ENCODE measurements around the gene TMEM101. TPM values are rescaled to one million over a fixed set of nuclear protein-coding genes. Genes with fewer than 3 reads are reported as not detected.

TMEM101 gene
- 20.1 to 26.4 TPM (median 25.7 TPM) in 3 replicates for polyA plus RNA-seq
- polyA plus RNA-seq (2011; ENCODE audit: low read depth) = 6.2 TPM
- 11.0 and 19.7 TPM in 2 replicates for polyA plus RNA-seq (2011; cell fraction: cytosol; rRNA removed)
- polyA plus RNA-seq (2011; cell fraction: nucleus; rRNA removed) = 27.9 and 30.5 TPM in 2 replicates
- 23.1 and 23.7 TPM in 2 replicates for polyA plus RNA-seq (2012; ENCODE audit: low replicate concordance)
- polyA minus RNA-seq = 20.8 to 27.7 TPM (median 23.6 TPM) in 3 replicates
- polyA minus RNA-seq (2011; cell fraction: cytosol; rRNA and poly(A)+ RNA removed) = 20.5 TPM
- polyA minus RNA-seq (2011; cell fraction: nucleus; rRNA and poly(A)+ RNA removed) = 16.8 and 19.4 TPM in 2 replicates

GRCh38 chr17:44014437-44015172 lies at the start of gene TMEM101:
TMEM101 (minus strand) TSS chr17:44014963; CDS start chr17:44014952, 11 bp downstream.
- H3K4me2 ChIP-seq (ENCODE audit: control insufficient read depth, extremely low read depth, insufficient read depth, low read depth, low read length) = peak within 1 kb of the TSS; percentile 88
- peak within 1 kb of the TSS; percentile 81 to 100 (median 83) for H3K4me3 ChIP-seq (ENCODE audit: control insufficient read depth in 2 of 3, extremely low read depth in 1 of 3, insufficient read depth in 2 of 3, low read depth in 1 of 3, low read length in 3 of 3)
- H3K27me3 ChIP-seq (ENCODE audit: control insufficient read depth, extremely low read depth, insufficient read depth, low read length) = no peaks in the 10 kb centered on the region
- TF ChIP-seq, protein P1, sequence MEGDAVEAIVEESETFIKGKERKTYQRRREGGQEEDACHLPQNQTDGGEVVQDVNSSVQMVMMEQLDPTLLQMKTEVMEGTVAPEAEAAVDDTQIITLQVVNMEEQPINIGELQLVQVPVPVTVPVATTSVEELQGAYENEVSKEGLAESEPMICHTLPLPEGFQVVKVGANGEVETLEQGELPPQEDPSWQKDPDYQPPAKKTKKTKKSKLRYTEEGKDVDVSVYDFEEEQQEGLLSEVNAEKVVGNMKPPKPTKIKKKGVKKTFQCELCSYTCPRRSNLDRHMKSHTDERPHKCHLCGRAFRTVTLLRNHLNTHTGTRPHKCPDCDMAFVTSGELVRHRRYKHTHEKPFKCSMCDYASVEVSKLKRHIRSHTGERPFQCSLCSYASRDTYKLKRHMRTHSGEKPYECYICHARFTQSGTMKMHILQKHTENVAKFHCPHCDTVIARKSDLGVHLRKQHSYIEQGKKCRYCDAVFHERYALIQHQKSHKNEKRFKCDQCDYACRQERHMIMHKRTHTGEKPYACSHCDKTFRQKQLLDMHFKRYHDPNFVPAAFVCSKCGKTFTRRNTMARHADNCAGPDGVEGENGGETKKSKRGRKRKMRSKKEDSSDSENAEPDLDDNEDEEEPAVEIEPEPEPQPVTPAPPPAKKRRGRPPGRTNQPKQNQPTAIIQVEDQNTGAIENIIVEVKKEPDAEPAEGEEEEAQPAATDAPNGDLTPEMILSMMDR (optimal IDR thresholded peaks at IDR 0.05 in 1 of 3, IDR thresholded peaks at IDR 0.05 in 1 of 3, conservative IDR thresholded peaks at IDR 0.05 in 1 of 3; ENCODE audit: extremely low read depth in 1 of 3, insufficient read depth in 2 of 3, low read length in 3 of 3) = no peak
- no peak for TF ChIP-seq EZH2 (IDR thresholded peaks at IDR 0.05; ENCODE audit: low read length)
- FAIRE-seq = peak; percentile 32
- H3K9ac ChIP-seq (ENCODE audit: control insufficient read depth, extremely low read depth, insufficient read depth, low read length) = peak within 1 kb of the TSS; percentile 92
- peaks cover 11% of the 10 kb centered on the region for H3K79me2 ChIP-seq (ENCODE audit: control insufficient read depth, insufficient read depth, low read length)
- peak within 1 kb of the TSS; percentile 82 for H3K27ac ChIP-seq (ENCODE audit: control insufficient read depth, insufficient read depth, low read length)
- no peaks in the 10 kb centered on the region for H4K20me1 ChIP-seq (ENCODE audit: control insufficient read depth, extremely low read depth, insufficient read depth, low read length)
- H3K4me1 ChIP-seq (ENCODE audit: control insufficient read depth, extremely low read depth, insufficient read depth, low read length) = peaks cover 10% of the 10 kb centered on the region
- peaks cover 10 to 11% of the 10 kb centered on the region in 2 experiments for H3K36me3 ChIP-seq (ENCODE audit: control insufficient read depth in 2 of 2, extremely low read depth in 1 of 2, insufficient read depth in 2 of 2, low read length in 2 of 2)
- dilution Hi-C loops (cut with MboI; ENCODE audit: extremely low pct_ligation_motif_present, low sequenced_read_pairs) = no loop called here
- DNase-seq (ENCODE audit: low read depth, low spot score) = no peak
- no peaks in the 10 kb centered on the region for H3K9me3 ChIP-seq (ENCODE audit: control insufficient read depth, low read depth, low read length)
- peak within 1 kb of the TSS; percentile 99 for H2AFZ ChIP-seq (ENCODE audit: control insufficient read depth, low read length)
- no peaks in the 10 kb centered on the region for H3K9me1 ChIP-seq (ENCODE audit: control insufficient read depth, extremely low read depth, insufficient read depth, low read length)

GRCh38 chr17:44063704-44064639 lies 49.2 kb upstream of the TMEM101 start:
- Histone ChIP-seq H3K4me3 (ENCODE audit: control insufficient read depth in 2 of 3, extremely low read depth in 1 of 3, insufficient read depth in 2 of 3, low read depth in 1 of 3, low read length in 3 of 3) (no peak overlapping the region), H3K79me2 (ENCODE audit: control insufficient read depth, insufficient read depth, low read length) (peaks cover 69% of the 10 kb centered on the region)

More at GRCh38 chr17:44063704-44064639, 49.2 kb upstream of the TMEM101 start:
- peaks cover 3% of the 10 kb centered on the region for H4K20me1 ChIP-seq (ENCODE audit: control insufficient read depth, extremely low read depth, insufficient read depth, low read length)
- dilution Hi-C loops (cut with MboI; ENCODE audit: extremely low pct_ligation_motif_present, low sequenced_read_pairs) = no loop called here
- no peaks in the 10 kb centered on the region for H3K9me3 ChIP-seq (ENCODE audit: control insufficient read depth, low read depth, low read length)
- no peak overlapping the region for H3K9ac ChIP-seq (ENCODE audit: control insufficient read depth, extremely low read depth, insufficient read depth, low read length)
- H3K36me3 ChIP-seq (ENCODE audit: control insufficient read depth in 2 of 2, extremely low read depth in 1 of 2, insufficient read depth in 2 of 2, low read length in 2 of 2) = peaks cover 6 to 18% of the 10 kb centered on the region in 2 experiments
- no peaks in the 10 kb centered on the region for H3K27me3 ChIP-seq (ENCODE audit: control insufficient read depth, extremely low read depth, insufficient read depth, low read length)
- H2AFZ ChIP-seq (ENCODE audit: control insufficient read depth, low read length) = no peak overlapping the region
- H3K4me2 ChIP-seq (ENCODE audit: control insufficient read depth, extremely low read depth, insufficient read depth, low read depth, low read length) = no peak overlapping the region
- no peak for DNase-seq (ENCODE audit: low read depth, low spot score)
- H3K9me1 ChIP-seq (ENCODE audit: control insufficient read depth, extremely low read depth, insufficient read depth, low read length) = no peaks in the 10 kb centered on the region
- peaks cover 5% of the 10 kb centered on the region for H3K4me1 ChIP-seq (ENCODE audit: control insufficient read depth, extremely low read depth, insufficient read depth, low read length)
- no peak for FAIRE-seq
- no peak overlapping the region for H3K27ac ChIP-seq (ENCODE audit: control insufficient read depth, insufficient read depth, low read length)
- TF ChIP-seq EZH2 (IDR thresholded peaks at IDR 0.05; ENCODE audit: low read length) = no peak
- TF ChIP-seq, protein P1 (optimal IDR thresholded peaks at IDR 0.05 in 1 of 3, IDR thresholded peaks at IDR 0.05 in 1 of 3, conservative IDR thresholded peaks at IDR 0.05 in 1 of 3; ENCODE audit: extremely low read depth in 1 of 3, insufficient read depth in 2 of 3, low read length in 3 of 3) = no peak
